GM12801 (cell line): ENCODE results near the gene CDC25C.

Experiments used
- CTCF ChIP-seq: IDR thresholded peaks from one replicate; pipeline ENCODE4 v1.5.1; 2011; ENCODE audit warnings: control low read depth; ENCODE audit not compliant: insufficient read length; ENCODE audit errors: extremely low read depth

Gene CDC25C

DNA sequence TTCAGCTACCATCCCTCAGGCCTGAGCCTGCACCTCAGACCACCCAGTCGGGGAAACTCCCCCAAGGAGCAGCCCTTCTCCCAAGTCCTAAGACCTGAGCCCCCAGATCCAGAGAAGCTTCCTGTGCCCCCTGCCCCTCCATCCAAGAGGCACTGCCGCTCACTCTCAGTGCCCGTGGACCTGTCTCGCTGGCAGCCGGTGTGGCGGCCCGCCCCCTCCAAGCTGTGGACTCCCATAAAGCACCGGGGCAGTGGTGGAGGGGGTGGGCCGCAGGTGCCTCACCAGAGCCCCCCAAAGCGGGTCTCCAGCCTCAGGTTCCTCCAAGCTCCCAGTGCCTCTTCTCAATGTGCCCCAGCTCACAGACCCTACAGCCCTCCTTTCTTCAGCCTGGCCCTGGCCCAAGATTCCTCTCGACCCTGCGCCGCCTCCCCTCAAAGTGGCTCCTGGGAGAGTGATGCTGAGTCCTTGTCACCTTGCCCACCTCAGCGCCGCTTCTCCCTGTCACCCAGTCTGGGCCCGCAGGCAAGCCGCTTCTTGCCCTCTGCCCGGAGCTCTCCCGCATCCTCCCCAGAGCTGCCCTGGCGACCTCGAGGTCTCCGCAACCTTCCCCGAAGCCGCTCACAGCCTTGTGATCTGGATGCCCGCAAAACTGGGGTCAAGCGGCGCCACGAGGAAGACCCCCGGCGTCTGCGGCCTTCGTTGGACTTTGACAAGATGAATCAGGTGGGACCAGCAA, 13.5 kb upstream of the CDC25C start:
- no peak for TF ChIP-seq CTCF

DNA sequence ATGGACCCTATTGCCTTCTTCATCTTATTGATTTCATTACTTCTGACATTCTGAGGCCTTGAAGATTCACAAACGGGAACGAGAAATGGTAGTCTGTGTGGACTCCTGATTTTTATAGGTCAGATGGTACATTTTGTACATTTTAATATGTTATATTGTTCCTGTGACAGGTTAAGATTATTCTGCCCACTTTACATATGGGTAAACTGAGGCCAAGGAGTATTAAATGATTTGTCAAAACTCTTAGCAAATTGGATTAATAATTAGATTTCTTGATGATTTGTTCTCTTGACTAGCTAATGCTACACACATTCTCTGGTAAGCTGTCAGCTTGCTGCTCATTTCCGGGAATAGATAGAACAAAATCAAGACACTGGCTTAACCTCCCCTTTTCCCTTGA, 8.4 kb upstream of the CDC25C start:
- TF ChIP-seq CTCF = no peak

DNA sequence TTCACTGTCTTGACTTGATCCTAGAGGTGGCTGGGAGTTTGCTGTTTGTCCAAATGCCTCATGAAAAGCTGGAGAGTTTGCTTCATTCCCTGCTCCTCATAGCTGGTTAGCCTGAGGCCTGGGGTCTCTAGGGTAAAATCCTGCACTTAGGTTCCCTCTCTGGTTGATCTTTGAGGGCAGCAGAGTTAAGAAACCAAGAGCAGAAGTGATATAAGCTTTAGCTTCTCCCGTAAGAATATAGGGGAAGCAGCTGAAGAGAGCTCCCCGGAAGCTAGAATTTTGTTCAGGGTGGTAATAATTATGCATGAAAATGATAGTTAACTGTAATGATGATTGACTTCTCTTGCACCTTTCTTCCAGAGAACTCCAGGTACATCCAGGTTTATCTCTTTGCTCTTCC, 7.9 kb upstream of the CDC25C start:
- TF ChIP-seq CTCF = no peak

- TF ChIP-seq CTCF = no peak
Measured at GRCh38 chr5:138339091-138339456, 7.5 kb upstream of the CDC25C start.

DNA sequence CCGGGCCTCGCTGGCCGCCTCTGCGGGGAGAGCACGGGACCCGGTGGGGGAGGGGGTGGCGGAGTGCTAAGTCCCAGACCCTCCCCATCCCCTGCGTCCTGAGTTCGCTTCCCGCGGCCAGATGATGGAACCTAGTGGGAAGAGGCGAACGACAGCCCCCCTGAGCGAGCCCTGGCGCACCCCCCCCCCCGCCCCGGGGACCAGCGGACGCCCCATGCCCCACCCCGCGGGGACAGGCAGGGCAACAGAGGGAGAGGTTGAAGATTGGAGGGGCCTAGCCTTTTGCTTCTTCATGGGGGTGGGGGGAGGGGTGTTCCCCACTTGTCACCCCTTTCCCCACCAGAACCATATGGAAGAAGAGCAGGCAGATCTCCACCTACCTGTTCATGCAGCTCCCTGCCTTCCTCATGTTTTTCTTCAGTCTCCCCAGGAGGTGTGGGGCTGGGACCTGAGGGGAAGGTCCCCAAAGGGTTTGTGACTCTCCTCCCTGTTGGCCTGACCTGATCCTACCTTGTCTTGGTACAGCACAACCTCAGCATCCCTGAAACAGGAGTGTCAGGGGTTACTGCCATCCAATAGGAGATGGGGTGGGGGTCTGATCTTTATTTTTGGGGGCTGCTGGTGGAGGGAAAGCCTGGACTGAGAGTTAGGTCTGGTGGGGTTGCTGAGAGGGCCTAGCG, 6.9 kb upstream of the CDC25C start:
- no peak for TF ChIP-seq CTCF

DNA sequence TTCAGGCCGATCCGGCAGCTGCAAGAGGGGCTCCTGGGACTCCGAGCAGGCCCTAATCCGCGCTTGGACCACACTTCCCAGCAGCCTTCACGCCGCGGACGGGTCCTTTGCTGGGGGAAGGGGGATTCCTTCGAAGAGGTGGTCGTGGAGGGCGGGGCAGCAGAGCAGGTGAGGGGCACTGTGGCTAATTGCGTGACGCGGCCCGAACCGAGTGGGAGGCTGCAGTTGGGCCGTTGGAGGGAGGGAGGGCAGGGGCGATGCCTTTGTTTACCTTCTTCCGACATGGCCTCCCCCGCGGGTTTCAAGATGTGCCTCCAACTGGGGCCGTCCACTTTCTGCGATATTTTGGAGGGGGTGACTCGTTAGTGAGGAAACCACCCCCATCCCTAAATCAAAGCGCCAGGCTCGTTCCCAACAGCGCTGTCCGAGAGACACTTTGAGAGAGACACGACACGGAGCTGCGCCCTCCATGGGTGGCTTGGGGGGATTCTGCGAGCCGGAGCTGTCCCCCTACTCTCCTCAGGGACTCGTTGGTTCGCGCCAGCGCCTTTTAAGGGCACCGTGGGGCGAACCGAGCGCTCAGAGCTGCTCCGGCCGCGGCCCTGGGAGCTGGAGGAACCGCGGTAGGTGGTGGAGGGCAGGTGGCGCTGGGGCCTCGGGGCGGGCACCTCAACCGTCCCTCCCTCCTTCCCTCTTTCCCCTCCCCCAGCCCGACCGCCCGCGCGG, 6.2 kb upstream of the CDC25C start, which contains the start of gene FAM53C:
FAM53C (plus strand) TSS at position 582 of the 726 bp plus-strand sequence. CDS start 3,070 bp downstream, outside the sequence.
- TF ChIP-seq CTCF = no peak

GRCh38 chr5:138336952-138337684, 5.5 kb upstream of the CDC25C start:
- TF ChIP-seq CTCF = no peak
